WTC11 (cell line): ENCODE data around the gene HMHB1. TPM values are rescaled to one million over a fixed set of nuclear protein-coding genes. Genes with fewer than 3 reads are reported as not detected.

Experiments used
- ATAC-seq: fragments of 200-7000 bp; cut with Tn5 transposase; 2 replicates; pipeline ENCODE4 v1.10.0; 2021; ENCODE audit warnings: mild to moderate bottlenecking, moderate library complexity
- CTCF ChIA-PET: fragments of 300-600 bp; sonication (Branson Sonifier 250); formaldehyde crosslinking; loops from one replicate; lab custom pipeline; 2021; ENCODE audit warnings: antibody characterized with exemption; lab: Charles Lee
- POLR2A ChIA-PET: fragments of 350-600 bp; sonication (Branson Sonifier 250); formaldehyde crosslinking; loops from one replicate; lab custom pipeline; 2021; ENCODE audit warnings: antibody characterized with exemption; lab: Charles Lee
- DNase-seq: peaks from one replicate; pipeline ENCODE4 v3.0.0; 2021; ENCODE audit warnings: low spot score
- H3K27ac Mint-ChIP-seq: 2 replicates; pipeline ENCODE4 v1.8.0; 2021; ENCODE audit warnings: mixed read lengths
- H3K27me3 Mint-ChIP-seq: 2 replicates; pipeline ENCODE4 v1.8.0; 2021; ENCODE audit warnings: low read depth, mild to moderate bottlenecking, moderate library complexity, mixed read lengths
- H3K36me3 Mint-ChIP-seq: 2 replicates; pipeline ENCODE4 v1.8.0; 2021; ENCODE audit warnings: mixed read lengths
- H3K4me1 Mint-ChIP-seq: 2 replicates; pipeline ENCODE4 v1.8.0; 2022; ENCODE audit warnings: mixed read lengths
- H3K4me3 Mint-ChIP-seq: 2 replicates; pipeline ENCODE4 v1.8.0; 2021; ENCODE audit warnings: mild to moderate bottlenecking, moderate library complexity, mixed read lengths
- H3K9me3 Mint-ChIP-seq: 2 replicates; pipeline ENCODE4 v1.8.0; 2021; ENCODE audit warnings: mixed read lengths
- FOXP1 ChIP-seq: sonication (generic); formaldehyde crosslinking; IDR thresholded peaks from 2 replicates; pipeline ENCODE4 v1.8.0; 2022; ENCODE audit warnings: missing genetic modification reagents, mild to moderate bottlenecking, moderate library complexity, borderline replicate concordance
- GABPB1 ChIP-seq: sonication (generic); formaldehyde crosslinking; IDR thresholded peaks from 2 replicates; pipeline ENCODE4 v1.8.1; 2023; ENCODE audit warnings: mild to moderate bottlenecking, missing genetic modification reagents
- GRHL2 ChIP-seq: fragments of 250-450 bp; sonication (Bioruptor Pico); IDR thresholded peaks from 2 replicates; pipeline ENCODE4 v1.8.0; 2022; ENCODE audit warnings: mild to moderate bottlenecking, moderate library complexity; ENCODE audit not compliant: insufficient replicate concordance, severe bottlenecking
- HMGA2 ChIP-seq: fragments of 250-450 bp; sonication (Bioruptor Pico); IDR thresholded peaks from 2 replicates; pipeline ENCODE4 v1.4.0; 2021; ENCODE audit warnings: mild to moderate bottlenecking, moderate library complexity
- KAT7 ChIP-seq: sonication (generic); formaldehyde crosslinking; IDR thresholded peaks from 2 replicates; pipeline ENCODE4 v1.8.1; 2023; ENCODE audit warnings: missing genetic modification reagents, mild to moderate bottlenecking, borderline replicate concordance
- NR3C1 ChIP-seq: sonication (generic); formaldehyde crosslinking; conservative IDR thresholded peaks from 2 replicates; pipeline ENCODE4 v1.8.1; 2023; ENCODE audit warnings: low read depth, mild to moderate bottlenecking, missing genetic modification reagents
- RELA ChIP-seq: sonication (generic); formaldehyde crosslinking; IDR thresholded peaks from 2 replicates; pipeline ENCODE4 v1.8.1; 2022; ENCODE audit warnings: missing genetic modification reagents, mild to moderate bottlenecking, borderline replicate concordance
- SP1 ChIP-seq: sonication (generic); formaldehyde crosslinking; conservative IDR thresholded peaks from 2 replicates; pipeline ENCODE4 v1.8.1; 2022; ENCODE audit warnings: missing genetic modification reagents
- TEAD1 ChIP-seq: sonication (generic); formaldehyde crosslinking; IDR thresholded peaks from 2 replicates; pipeline ENCODE4 v1.8.0; 2022; ENCODE audit warnings: mild to moderate bottlenecking, missing genetic modification reagents
- TEAD4 ChIP-seq: sonication (generic); formaldehyde crosslinking; IDR thresholded peaks from 2 replicates; pipeline ENCODE4 v1.8.0; 2022; ENCODE audit warnings: mild to moderate bottlenecking, missing genetic modification reagents
- ZNF232 ChIP-seq: sonication (generic); formaldehyde crosslinking; IDR thresholded peaks from 2 replicates; pipeline ENCODE4 v1.8.0; 2022; ENCODE audit warnings: mild to moderate bottlenecking, missing genetic modification reagents
- total RNA-seq: library from RNA; stranded (reverse); gene quantifications from 3 replicates; pipeline ENCODE4 v1.2.3, GENCODE V29; 2021
- TF ChIP-seq, protein P1 (sequence below): sonication (generic); formaldehyde crosslinking; IDR thresholded peaks from 2 replicates; pipeline ENCODE4 v1.8.0; 2023; ENCODE audit warnings: mild to moderate bottlenecking, missing genetic modification reagents
- TF ChIP-seq, protein P2 (sequence below): sonication (generic); formaldehyde crosslinking; IDR thresholded peaks from 2 replicates; pipeline ENCODE4 v1.8.0; 2022; ENCODE audit warnings: missing genetic modification reagents
- TF ChIP-seq, protein P3 (sequence below): fragments of 250-450 bp; sonication (Bioruptor Pico); IDR thresholded peaks from 2 replicates; pipeline ENCODE4 v2.1.2; 2022; ENCODE audit warnings: mild to moderate bottlenecking, moderate library complexity
- TF ChIP-seq, protein P4 (sequence below): sonication (generic); formaldehyde crosslinking; IDR thresholded peaks from 2 replicates; pipeline ENCODE4 v1.8.0; 2022; ENCODE audit warnings: mild to moderate bottlenecking, missing genetic modification reagents
- TF ChIP-seq, protein P5 (sequence below): fragments of 250-450 bp; sonication (Bioruptor Pico); IDR thresholded peaks from 2 replicates; pipeline ENCODE4 v1.8.0; 2021; ENCODE audit warnings: mild to moderate bottlenecking
- TF ChIP-seq, protein P6 (sequence below): sonication (generic); formaldehyde crosslinking; IDR thresholded peaks from 2 replicates; pipeline ENCODE4 v1.8.1; 2022; ENCODE audit warnings: missing genetic modification reagents, borderline replicate concordance

The HMHB1 gene
- total RNA-seq, 1 experiment from 2014 or later = not detected

DNA sequence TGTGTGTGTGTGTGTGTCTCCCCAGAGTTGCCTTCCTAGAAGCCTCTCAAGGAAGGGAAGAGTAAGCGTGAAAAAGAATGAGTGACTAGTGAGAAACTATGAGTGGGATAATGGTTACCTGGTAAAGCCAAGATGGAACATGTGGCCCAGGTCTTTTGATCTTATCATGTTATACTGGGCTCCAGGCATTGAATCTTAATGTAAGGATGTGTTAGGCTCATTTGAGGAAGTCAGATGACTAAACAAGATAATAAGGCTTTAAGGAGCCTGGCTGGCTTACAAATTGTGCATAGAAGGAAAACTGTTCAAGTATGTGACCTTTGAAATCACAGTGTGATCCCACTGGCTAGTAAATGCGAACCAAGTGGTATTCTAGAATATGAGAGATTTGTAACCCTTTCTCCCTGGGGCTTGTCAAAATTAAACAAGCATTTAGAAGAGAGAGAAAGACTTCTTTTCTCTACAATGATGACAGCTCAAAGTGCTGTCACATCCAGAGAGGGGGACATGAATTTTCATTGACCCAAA lies 29.9 kb upstream of the HMHB1 start (continued):
- TF ChIP-seq, protein P1, sequence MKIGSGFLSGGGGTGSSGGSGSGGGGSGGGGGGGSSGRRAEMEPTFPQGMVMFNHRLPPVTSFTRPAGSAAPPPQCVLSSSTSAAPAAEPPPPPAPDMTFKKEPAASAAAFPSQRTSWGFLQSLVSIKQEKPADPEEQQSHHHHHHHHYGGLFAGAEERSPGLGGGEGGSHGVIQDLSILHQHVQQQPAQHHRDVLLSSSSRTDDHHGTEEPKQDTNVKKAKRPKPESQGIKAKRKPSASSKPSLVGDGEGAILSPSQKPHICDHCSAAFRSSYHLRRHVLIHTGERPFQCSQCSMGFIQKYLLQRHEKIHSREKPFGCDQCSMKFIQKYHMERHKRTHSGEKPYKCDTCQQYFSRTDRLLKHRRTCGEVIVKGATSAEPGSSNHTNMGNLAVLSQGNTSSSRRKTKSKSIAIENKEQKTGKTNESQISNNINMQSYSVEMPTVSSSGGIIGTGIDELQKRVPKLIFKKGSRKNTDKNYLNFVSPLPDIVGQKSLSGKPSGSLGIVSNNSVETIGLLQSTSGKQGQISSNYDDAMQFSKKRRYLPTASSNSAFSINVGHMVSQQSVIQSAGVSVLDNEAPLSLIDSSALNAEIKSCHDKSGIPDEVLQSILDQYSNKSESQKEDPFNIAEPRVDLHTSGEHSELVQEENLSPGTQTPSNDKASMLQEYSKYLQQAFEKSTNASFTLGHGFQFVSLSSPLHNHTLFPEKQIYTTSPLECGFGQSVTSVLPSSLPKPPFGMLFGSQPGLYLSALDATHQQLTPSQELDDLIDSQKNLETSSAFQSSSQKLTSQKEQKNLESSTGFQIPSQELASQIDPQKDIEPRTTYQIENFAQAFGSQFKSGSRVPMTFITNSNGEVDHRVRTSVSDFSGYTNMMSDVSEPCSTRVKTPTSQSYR (CRISPR knock-in tag) = no peak

DNA sequence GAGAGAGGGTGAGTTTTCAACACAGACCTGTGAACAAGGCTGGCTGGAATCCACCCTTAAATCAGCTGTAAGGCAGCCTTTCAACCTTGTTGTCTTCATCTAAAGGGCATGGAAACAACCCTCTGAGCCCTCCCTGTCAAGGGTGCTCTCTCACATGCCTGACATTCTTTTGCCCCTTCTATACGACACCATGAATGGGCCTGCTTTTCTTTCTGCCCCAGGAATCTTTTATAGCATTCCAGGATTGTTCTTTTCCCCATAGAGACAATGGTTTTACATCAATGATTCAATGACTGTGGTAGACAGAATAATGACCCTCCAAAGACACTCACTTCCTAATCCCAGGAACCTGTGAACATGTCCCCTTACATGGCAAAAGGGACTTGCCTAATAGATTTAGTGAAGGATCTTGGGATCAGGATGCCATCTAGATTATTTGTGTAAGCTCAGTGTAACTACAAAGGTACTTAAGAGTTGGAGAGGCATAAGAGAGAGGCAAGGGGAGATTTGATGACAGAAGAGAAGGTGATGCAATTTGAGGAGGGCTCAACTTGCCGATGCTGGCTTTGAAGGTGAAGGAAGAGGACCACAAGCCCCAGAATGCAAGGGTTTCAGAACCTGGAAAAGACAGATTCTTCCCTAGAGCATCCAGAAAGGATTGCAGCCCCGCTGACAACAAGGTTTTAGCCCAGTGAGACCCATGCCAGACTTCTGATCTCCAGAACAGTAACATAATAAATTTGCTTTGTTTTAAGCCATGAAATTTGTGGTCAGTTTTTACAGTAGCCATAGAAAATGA lies 29.2 kb upstream of the HMHB1 start:
- H3K36me3 Mint-ChIP-seq = peaks cover 8% of the 10 kb centered on the region; the same call in 1 of the 2 replicates
- DNase-seq (peak; percentile 27), ATAC-seq (peak; percentile 96)
- POLR2A ChIA-PET = no interaction called here
- H3K4me3 Mint-ChIP-seq = no peak overlapping the region
- H3K27ac Mint-ChIP-seq = peak overlapping the region; percentile 73
- peaks cover 23% of the 10 kb centered on the region for H3K4me1 Mint-ChIP-seq
- H3K9me3 Mint-ChIP-seq = peaks cover 9% of the 10 kb centered on the region
- no peak for TF ChIP-seq TEAD4 (CRISPR knock-in tag)
- no peak for TF ChIP-seq GABPB1 (CRISPR knock-in tag)
- TF ChIP-seq, protein P2, sequence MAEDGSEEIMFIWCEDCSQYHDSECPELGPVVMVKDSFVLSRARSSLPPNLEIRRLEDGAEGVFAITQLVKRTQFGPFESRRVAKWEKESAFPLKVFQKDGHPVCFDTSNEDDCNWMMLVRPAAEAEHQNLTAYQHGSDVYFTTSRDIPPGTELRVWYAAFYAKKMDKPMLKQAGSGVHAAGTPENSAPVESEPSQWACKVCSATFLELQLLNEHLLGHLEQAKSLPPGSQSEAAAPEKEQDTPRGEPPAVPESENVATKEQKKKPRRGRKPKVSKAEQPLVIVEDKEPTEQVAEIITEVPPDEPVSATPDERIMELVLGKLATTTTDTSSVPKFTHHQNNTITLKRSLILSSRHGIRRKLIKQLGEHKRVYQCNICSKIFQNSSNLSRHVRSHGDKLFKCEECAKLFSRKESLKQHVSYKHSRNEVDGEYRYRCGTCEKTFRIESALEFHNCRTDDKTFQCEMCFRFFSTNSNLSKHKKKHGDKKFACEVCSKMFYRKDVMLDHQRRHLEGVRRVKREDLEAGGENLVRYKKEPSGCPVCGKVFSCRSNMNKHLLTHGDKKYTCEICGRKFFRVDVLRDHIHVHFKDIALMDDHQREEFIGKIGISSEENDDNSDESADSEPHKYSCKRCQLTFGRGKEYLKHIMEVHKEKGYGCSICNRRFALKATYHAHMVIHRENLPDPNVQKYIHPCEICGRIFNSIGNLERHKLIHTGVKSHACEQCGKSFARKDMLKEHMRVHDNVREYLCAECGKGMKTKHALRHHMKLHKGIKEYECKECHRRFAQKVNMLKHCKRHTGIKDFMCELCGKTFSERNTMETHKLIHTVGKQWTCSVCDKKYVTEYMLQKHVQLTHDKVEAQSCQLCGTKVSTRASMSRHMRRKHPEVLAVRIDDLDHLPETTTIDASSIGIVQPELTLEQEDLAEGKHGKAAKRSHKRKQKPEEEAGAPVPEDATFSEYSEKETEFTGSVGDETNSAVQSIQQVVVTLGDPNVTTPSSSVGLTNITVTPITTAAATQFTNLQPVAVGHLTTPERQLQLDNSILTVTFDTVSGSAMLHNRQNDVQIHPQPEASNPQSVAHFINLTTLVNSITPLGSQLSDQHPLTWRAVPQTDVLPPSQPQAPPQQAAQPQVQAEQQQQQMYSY (CRISPR knock-in tag) = no peak
- TF ChIP-seq TEAD1 (CRISPR knock-in tag) = peak; percentile 50; the same call in 1 of the 2 replicates
- no peak for TF ChIP-seq KAT7
- no peak for TF ChIP-seq FOXP1 (CRISPR knock-in tag)
- no peaks in the 10 kb centered on the region for H3K27me3 Mint-ChIP-seq
- CTCF ChIA-PET = no interaction called here

DNA sequence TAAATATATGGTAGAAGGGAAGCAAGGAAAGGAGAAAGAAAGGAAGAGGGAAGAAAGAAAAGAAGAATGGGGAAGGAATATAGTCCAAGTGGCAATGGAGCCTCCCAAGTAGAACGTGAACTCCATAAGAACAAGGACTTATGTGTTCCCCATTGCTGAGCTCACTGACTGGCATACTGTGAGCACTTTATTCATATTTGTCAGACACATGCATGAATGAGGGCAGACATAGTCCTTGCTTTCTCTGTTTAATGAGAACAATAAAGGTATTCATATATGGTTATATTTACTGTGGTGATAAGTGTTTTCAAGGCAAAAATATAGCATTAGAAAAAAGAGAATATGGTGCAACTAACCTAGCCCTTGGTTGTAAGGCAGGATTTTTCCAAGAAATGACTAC lies 23.6 kb upstream of the HMHB1 start:
- no peaks in the 10 kb centered on the region for H3K36me3 Mint-ChIP-seq
- CTCF ChIA-PET = no interaction called here
- no peak overlapping the region for H3K4me3 Mint-ChIP-seq
- no peaks in the 10 kb centered on the region for H3K27me3 Mint-ChIP-seq
- peaks cover 12% of the 10 kb centered on the region for H3K4me1 Mint-ChIP-seq
- TF ChIP-seq GRHL2 (CRISPR knock-in tag) (no peak), HMGA2 (CRISPR knock-in tag) (no peak), SP1 (CRISPR knock-in tag) (no peak)
- DNase-seq (no peak), ATAC-seq (no peak)
- POLR2A ChIA-PET = no interaction called here
- H3K9me3 Mint-ChIP-seq = peaks cover 6% of the 10 kb centered on the region
- H3K27ac Mint-ChIP-seq = no peak overlapping the region

DNA sequence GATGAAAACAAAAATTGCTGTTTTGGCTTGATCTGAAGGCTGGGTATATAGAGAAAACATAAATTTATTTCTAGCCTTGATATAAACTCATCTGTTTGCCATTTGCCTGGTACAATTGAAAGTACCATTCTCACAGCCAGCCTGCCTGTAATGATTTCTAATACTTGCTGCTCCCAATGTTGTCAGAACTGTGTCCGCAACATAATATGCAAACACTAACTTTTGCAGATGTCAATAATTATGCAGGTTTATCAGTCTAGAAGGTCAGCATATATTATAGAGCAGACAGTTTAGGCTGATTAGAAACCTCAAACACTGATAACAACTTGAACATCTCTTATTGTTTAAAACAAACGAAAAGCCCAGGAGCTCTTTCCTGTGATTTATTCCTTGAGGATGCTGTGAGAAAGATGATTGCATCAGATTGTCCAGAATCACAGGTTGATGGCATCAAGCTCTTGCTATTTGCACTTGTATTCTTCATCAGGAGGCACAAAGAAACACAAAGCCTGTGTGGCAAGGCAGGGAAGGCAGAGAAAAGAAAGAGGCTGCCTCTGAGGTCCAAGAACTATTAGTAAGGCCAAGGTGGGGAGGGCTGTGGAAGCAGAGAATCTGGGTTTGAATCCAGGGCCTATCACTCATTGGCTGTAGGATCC lies 21.4 kb upstream of the HMHB1 start:
- Mint-ChIP-seq H3K4me3 (no peak overlapping the region), H3K27me3 (no peaks in the 10 kb centered on the region), H3K4me1 (peaks cover 10% of the 10 kb centered on the region), H3K36me3 (no peaks in the 10 kb centered on the region), H3K9me3 (peaks cover 6% of the 10 kb centered on the region), H3K27ac (no peak overlapping the region)
- no peak for DNase-seq
- ChIA-PET CTCF (no interaction called here), POLR2A (no interaction called here)
- no peak for ATAC-seq
- TF ChIP-seq, protein P3, sequence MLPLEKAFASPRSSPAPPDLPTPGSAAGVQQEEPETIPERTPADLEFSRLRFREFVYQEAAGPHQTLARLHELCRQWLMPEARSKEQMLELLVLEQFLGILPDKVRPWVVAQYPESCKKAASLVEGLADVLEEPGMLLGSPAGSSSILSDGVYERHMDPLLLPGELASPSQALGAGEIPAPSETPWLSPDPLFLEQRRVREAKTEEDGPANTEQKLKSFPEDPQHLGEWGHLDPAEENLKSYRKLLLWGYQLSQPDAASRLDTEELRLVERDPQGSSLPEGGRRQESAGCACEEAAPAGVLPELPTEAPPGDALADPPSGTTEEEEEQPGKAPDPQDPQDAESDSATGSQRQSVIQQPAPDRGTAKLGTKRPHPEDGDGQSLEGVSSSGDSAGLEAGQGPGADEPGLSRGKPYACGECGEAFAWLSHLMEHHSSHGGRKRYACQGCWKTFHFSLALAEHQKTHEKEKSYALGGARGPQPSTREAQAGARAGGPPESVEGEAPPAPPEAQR (CRISPR knock-in tag) = no peak
- TF ChIP-seq NR3C1 (CRISPR knock-in tag) (no peak), RELA (CRISPR knock-in tag) (no peak), ZNF232 (no peak)
- TF ChIP-seq, protein P4, sequence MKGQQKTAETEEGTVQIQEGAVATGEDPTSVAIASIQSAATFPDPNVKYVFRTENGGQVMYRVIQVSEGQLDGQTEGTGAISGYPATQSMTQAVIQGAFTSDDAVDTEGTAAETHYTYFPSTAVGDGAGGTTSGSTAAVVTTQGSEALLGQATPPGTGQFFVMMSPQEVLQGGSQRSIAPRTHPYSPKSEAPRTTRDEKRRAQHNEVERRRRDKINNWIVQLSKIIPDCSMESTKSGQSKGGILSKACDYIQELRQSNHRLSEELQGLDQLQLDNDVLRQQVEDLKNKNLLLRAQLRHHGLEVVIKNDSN (CRISPR knock-in tag) = no peak
- TF ChIP-seq, protein P5, sequence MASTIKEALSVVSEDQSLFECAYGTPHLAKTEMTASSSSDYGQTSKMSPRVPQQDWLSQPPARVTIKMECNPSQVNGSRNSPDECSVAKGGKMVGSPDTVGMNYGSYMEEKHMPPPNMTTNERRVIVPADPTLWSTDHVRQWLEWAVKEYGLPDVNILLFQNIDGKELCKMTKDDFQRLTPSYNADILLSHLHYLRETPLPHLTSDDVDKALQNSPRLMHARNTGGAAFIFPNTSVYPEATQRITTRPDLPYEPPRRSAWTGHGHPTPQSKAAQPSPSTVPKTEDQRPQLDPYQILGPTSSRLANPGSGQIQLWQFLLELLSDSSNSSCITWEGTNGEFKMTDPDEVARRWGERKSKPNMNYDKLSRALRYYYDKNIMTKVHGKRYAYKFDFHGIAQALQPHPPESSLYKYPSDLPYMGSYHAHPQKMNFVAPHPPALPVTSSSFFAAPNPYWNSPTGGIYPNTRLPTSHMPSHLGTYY (CRISPR knock-in tag) = no peak
- TF ChIP-seq, protein P6, sequence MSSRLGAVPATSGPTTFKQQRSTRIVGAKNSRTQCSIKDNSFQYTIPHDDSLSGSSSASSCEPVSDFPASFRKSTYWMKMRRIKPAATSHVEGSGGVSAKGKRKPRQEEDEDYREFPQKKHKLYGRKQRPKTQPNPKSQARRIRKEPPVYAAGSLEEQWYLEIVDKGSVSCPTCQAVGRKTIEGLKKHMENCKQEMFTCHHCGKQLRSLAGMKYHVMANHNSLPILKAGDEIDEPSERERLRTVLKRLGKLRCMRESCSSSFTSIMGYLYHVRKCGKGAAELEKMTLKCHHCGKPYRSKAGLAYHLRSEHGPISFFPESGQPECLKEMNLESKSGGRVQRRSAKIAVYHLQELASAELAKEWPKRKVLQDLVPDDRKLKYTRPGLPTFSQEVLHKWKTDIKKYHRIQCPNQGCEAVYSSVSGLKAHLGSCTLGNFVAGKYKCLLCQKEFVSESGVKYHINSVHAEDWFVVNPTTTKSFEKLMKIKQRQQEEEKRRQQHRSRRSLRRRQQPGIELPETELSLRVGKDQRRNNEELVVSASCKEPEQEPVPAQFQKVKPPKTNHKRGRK (CRISPR knock-in tag) = no peak
